Small intestine (tissue), 7 donors: ENCODE results near the gene TBC1D20. TPM values are rescaled to one million over a fixed set of nuclear protein-coding genes. Genes with fewer than 3 reads are reported as not detected.
A peak's percentile ranks its signal among the peaks of the same experiment; 100 is the strongest.
"Not testable (repeated sequence)": the region's sequence is repeated elsewhere in the genome, so short reads cannot be mapped to it uniquely, and the experiment has no call there.

Experiments
- DNase-seq, 2 donors: peaks; one replicate each; pipeline versions ENCODE4 v3.0.0 to v3.0.0-alpha.2; 2013
- FAIRE-seq: peaks from 2 replicates; lab custom pipeline; 2012; peaks lifted over from hg19 to GRCh38; lab: Jason Lieb, UNC
- H3K27ac ChIP-seq, 3 donors: one replicate each; pipeline ENCODE4 v1.5.1; 2013; ENCODE audit warnings: low read length in 2 of 3, mild to moderate bottlenecking in 2 of 3, control low read depth in 1 of 3, inconsistent platforms in 1 of 3, low read depth in 1 of 3, moderate library complexity in 1 of 3
- H3K27me3 ChIP-seq, 3 donors: one replicate each; pipeline ENCODE4 v1.6.1; 2013; ENCODE audit warnings: low read length in 3 of 3, inconsistent platforms in 1 of 3; ENCODE audit not compliant: control insufficient read depth in 3 of 3, insufficient read depth in 3 of 3
- H3K36me3 ChIP-seq, 3 donors: one replicate each; pipeline ENCODE4 v1.6.1; 2013; ENCODE audit warnings: low read length in 3 of 3, inconsistent platforms in 1 of 3, low read depth in 1 of 3, mild to moderate bottlenecking in 1 of 3, moderate library complexity in 1 of 3; ENCODE audit not compliant: control insufficient read depth in 3 of 3, insufficient read depth in 2 of 3
- H3K4me1 ChIP-seq, 3 donors: one replicate each; pipeline ENCODE4 v1.6.1; 2013; ENCODE audit warnings: low read length in 2 of 3, inconsistent platforms in 1 of 3, low read depth in 1 of 3, mild to moderate bottlenecking in 1 of 3, moderate library complexity in 1 of 3; ENCODE audit not compliant: control insufficient read depth in 3 of 3, insufficient read depth in 2 of 3
- H3K4me3 ChIP-seq, 3 donors: one replicate each; pipeline ENCODE4 v1.5.1; 2013; ENCODE audit warnings: low read length in 3 of 3, control low read depth in 1 of 3, inconsistent platforms in 1 of 3, low read depth in 1 of 3, mild to moderate bottlenecking in 1 of 3, moderate library complexity in 1 of 3
- H3K9me3 ChIP-seq, 2 donors: one replicate each; pipeline ENCODE4 v1.6.1; 2013; ENCODE audit warnings: low read depth in 1 of 2, low read length in 1 of 2; ENCODE audit not compliant: control insufficient read depth in 2 of 2, insufficient read depth in 1 of 2
- WGBS, 3 donors: extraction: QIAGEN DNeasy Blood & Tissue Kit; methylation state at CpG; one replicate each; pipeline ENCODE4 v1.1.7; 2013; 5-methylcytosine and 5-hydroxymethylcytosine counted together
- polyA plus RNA-seq, 4 donors: library from polyadenylated mRNA; stranded (reverse) in 3 of 4; unstranded in 1 of 4; fragments of 200-250 nt in 3 of 4; fragments of 120-200 nt in 1 of 4; gene quantifications; one replicate each; pipeline versions ENCODE4 v1.2.1 to v1.2.3, GENCODE V29; 2013
- donor health status: healthy with polysubstance abuse.
- donor health status: control.
- donor health status: control.
- donor health status: Bipolar disorder and iron deficiency.
- donor health status: healthy.

TBC1D20 gene
- polyA plus RNA-seq, 4 donors, result 13.1 to 28.7 (median 14.8) TPM

GRCh38 chr20:479487-479886, 17.2 kb upstream of the TBC1D20 start:
- Histone ChIP-seq H3K27ac (no peak overlapping the region), H3K27me3 (no peaks in the 10 kb centered on the region), H3K9me3 (no peaks in the 10 kb centered on the region), H3K4me3 (no peak overlapping the region), H3K4me1 (no peaks in the 10 kb centered on the region), H3K36me3 (peaks cover 9 to 45% (median 10%) of the 10 kb centered on the region in 3 donors)
- DNase-seq (no peak), FAIRE-seq (no peak)
- WGBS, 3 donors, result 66 to 68% (median 66%) methylated on average over 2 of the region's 2 CpGs

GRCh38 chr20:478949-479429, 16.7 kb upstream of the TBC1D20 start:
- DNase-seq (peak; percentile 75 to 78), FAIRE-seq (no peak)
- no peaks in the 10 kb centered on the region for H3K9me3 ChIP-seq
- 48 to 59% (median 54%) methylated on average over 3 of the region's 3 CpGs for WGBS, 3 donors
- H3K4me3 ChIP-seq, result no peak overlapping the region
- H3K4me1 ChIP-seq, result no peaks in the 10 kb centered on the region
- H3K36me3 ChIP-seq, result peaks cover 7 to 44% (median 7%) of the 10 kb centered on the region in 3 donors
- no peak overlapping the region for H3K27ac ChIP-seq
- no peaks in the 10 kb centered on the region for H3K27me3 ChIP-seq

GRCh38 chr20:478010-478948, 15.9 kb upstream of the TBC1D20 start:
- DNase-seq (no peak), FAIRE-seq (no peak)
- Histone ChIP-seq H3K27me3 (no peaks in the 10 kb centered on the region), H3K4me1 (peaks cover 0 to 1% (median 0%) of the 10 kb centered on the region in 3 donors), H3K27ac (no peak overlapping the region), H3K9me3 (peaks cover 0 to 1% of the 10 kb centered on the region in 2 donors), H3K4me3 (no peak overlapping the region), H3K36me3 (peaks cover 5 to 44% (median 8%) of the 10 kb centered on the region in 3 donors)
- WGBS, 3 donors, result 88 to 93% (median 92%) methylated on average over 8 of the region's 8 CpGs

- not testable (repeated sequence) for H3K27ac ChIP-seq, DNase-seq, H3K4me1 ChIP-seq, FAIRE-seq, H3K4me3 ChIP-seq, H3K27me3 ChIP-seq
- Histone ChIP-seq H3K9me3 (peaks cover 0 to 16% of the 10 kb centered on the region in 2 donors), H3K36me3 (peaks cover 0 to 39% (median 5%) of the 10 kb centered on the region in 3 donors)
- 89 to 99% (median 97%) methylated on average over 6 of the region's 6 CpGs for WGBS, 3 donors
Observed at GRCh38 chr20:476561-477249, 14.4 kb upstream of the TBC1D20 start.

- Histone ChIP-seq H3K4me1 (peaks cover 0 to 8% (median 0%) of the 10 kb centered on the region in 3 donors), H3K36me3 (peaks cover 0 to 38% (median 5%) of the 10 kb centered on the region in 3 donors), H3K4me3 (no peak overlapping the region), H3K9me3 (peaks cover 0 to 26% of the 10 kb centered on the region in 2 donors), H3K27ac (no peak overlapping the region), H3K27me3 (no peaks in the 10 kb centered on the region)
- FAIRE-seq (no peak), DNase-seq (no peak)
- 83 to 96% (median 96%) methylated on average over 6 of the region's 6 CpGs for WGBS, 3 donors
Observed at GRCh38 chr20:475463-476357, 13.4 kb upstream of the TBC1D20 start.

- peaks cover 0 to 8% (median 0%) of the 10 kb centered on the region in 3 donors for H3K4me1 ChIP-seq
- peaks cover 0 to 38% (median 5%) of the 10 kb centered on the region in 3 donors for H3K36me3 ChIP-seq
- no peak overlapping the region for H3K27ac ChIP-seq
- FAIRE-seq (no peak), DNase-seq (no peak)
- no peak overlapping the region for H3K4me3 ChIP-seq
- H3K9me3 ChIP-seq, result peaks cover 0 to 31% of the 10 kb centered on the region in 2 donors
- H3K27me3 ChIP-seq, result no peaks in the 10 kb centered on the region
- 81 to 92% (median 86%) methylated on average over 2 of the region's 2 CpGs for WGBS, 3 donors
Observed at GRCh38 chr20:474581-474980, 12.2 kb upstream of the TBC1D20 start.

GRCh38 chr20:472889-473292, 10.6 kb upstream of the TBC1D20 start:
- 76 to 91% (median 86%) methylated on average over 1 of the region's 1 CpG for WGBS, 3 donors
- Histone ChIP-seq H3K4me3 (no peak overlapping the region), H3K27me3 (no peaks in the 10 kb centered on the region), H3K27ac (no peak overlapping the region), H3K36me3 (peaks cover 0 to 29% (median 3%) of the 10 kb centered on the region in 3 donors), H3K4me1 (peaks cover 0 to 8% (median 0%) of the 10 kb centered on the region in 3 donors), H3K9me3 (peaks cover 0 to 39% of the 10 kb centered on the region in 2 donors)
- no peak for FAIRE-seq
- no peak for DNase-seq
